ENCODE data around the gene FHIT.

DNA sequence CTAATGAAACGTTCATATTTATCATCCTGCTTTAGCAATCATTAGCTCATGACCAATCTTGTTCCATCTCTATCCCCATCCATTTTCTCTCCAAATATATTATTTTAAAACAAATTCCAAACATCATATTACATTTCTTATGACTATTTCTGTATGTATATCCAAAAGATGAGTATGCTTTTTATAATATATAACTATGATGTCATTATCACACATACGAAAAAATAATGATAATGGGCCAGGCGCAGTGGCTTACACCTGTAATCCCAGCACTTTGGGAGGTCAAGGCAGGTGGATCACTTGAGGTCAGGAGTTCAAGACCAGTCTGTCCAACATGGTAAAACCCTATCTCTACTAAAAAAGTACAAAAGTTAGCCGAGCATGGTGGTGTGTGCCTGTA, 280.4 kb downstream of the FHIT start:
- TF ChIP-seq, protein P1, sequence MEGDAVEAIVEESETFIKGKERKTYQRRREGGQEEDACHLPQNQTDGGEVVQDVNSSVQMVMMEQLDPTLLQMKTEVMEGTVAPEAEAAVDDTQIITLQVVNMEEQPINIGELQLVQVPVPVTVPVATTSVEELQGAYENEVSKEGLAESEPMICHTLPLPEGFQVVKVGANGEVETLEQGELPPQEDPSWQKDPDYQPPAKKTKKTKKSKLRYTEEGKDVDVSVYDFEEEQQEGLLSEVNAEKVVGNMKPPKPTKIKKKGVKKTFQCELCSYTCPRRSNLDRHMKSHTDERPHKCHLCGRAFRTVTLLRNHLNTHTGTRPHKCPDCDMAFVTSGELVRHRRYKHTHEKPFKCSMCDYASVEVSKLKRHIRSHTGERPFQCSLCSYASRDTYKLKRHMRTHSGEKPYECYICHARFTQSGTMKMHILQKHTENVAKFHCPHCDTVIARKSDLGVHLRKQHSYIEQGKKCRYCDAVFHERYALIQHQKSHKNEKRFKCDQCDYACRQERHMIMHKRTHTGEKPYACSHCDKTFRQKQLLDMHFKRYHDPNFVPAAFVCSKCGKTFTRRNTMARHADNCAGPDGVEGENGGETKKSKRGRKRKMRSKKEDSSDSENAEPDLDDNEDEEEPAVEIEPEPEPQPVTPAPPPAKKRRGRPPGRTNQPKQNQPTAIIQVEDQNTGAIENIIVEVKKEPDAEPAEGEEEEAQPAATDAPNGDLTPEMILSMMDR (IDR thresholded peaks at IDR 0.05): no peak
- TF ChIP-seq TCF12 (IDR thresholded peaks at IDR 0.05): no peak
- TF ChIP-seq, protein P2, sequence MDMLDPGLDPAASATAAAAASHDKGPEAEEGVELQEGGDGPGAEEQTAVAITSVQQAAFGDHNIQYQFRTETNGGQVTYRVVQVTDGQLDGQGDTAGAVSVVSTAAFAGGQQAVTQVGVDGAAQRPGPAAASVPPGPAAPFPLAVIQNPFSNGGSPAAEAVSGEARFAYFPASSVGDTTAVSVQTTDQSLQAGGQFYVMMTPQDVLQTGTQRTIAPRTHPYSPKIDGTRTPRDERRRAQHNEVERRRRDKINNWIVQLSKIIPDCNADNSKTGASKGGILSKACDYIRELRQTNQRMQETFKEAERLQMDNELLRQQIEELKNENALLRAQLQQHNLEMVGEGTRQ (IDR thresholded peaks at IDR 0.05; ENCODE audit: borderline replicate concordance, low read depth, low read length): no peak
